GM23338 (cell line): ENCODE measurements around the gene KCNT2. TPM values are rescaled to one million over a fixed set of nuclear protein-coding genes. Genes with fewer than 3 reads are reported as not detected.

Experiments used
- ATAC-seq: fragments of 200-7000 bp; cut with Tn5 transposase; 3 replicates; pipeline ENCODE4 v1.9.1; 2020
- DNase-seq: peaks from one replicate; pipeline ENCODE4 v3.0.0-alpha.2; 2015; ENCODE audit warnings: low spot score
- H2AFZ ChIP-seq: fragments of 200-600 bp; sonication (generic); 2 replicates; pipeline ENCODE4 v1.8.0; 2016; ENCODE audit warnings: antibody characterized with exemption, mild to moderate bottlenecking, moderate library complexity
- H3F3A ChIP-seq: fragments of 200-600 bp; sonication (generic); replicated peaks from 2 replicates; pipeline ENCODE4 v1.8.0; 2017; ENCODE audit warnings: antibody characterized with exemption, mixed run types, low read depth
- H3K27ac ChIP-seq: fragments of 200-600 bp; sonication (generic); 2 replicates; pipeline ENCODE4 v1.6.1; 2016; ENCODE audit warnings: low read depth
- H3K27me3 ChIP-seq: fragments of 200-600 bp; sonication (generic); 2 replicates; pipeline ENCODE4 v1.8.0; 2016; ENCODE audit warnings: mild to moderate bottlenecking, mixed run types, moderate library complexity; ENCODE audit not compliant: insufficient read depth
- H3K36me3 ChIP-seq: fragments of 200-600 bp; sonication (generic); 2 replicates; pipeline ENCODE4 v1.8.0; 2016; ENCODE audit warnings: mild to moderate bottlenecking; ENCODE audit not compliant: insufficient read depth
- H3K4me1 ChIP-seq: fragments of 200-600 bp; sonication (generic); 2 replicates; pipeline ENCODE4 v1.8.0; 2016; ENCODE audit warnings: mild to moderate bottlenecking, moderate library complexity; ENCODE audit not compliant: insufficient read depth
- H3K4me2 ChIP-seq: fragments of 200-600 bp; sonication (generic); 2 replicates; pipeline ENCODE4 v1.7.1; 2017; ENCODE audit warnings: mixed run types
- H3K4me3 ChIP-seq: fragments of 200-600 bp; sonication (generic); 2 replicates; pipeline ENCODE4 v1.6.1; 2016; ENCODE audit warnings: mixed run types
- H3K79me2 ChIP-seq: fragments of 200-600 bp; sonication (generic); replicated peaks from 2 replicates; pipeline ENCODE4 v1.8.0; 2017; ENCODE audit warnings: mild to moderate bottlenecking; ENCODE audit not compliant: insufficient read depth
- H3K9me2 ChIP-seq: fragments of 200-600 bp; sonication (generic); 2 replicates; pipeline ENCODE4 v1.8.0; 2017; ENCODE audit not compliant: insufficient read depth
- H4K20me1 ChIP-seq: fragments of 200-600 bp; sonication (generic); replicated peaks from 2 replicates; pipeline ENCODE4 v1.8.0; 2017; ENCODE audit warnings: mild to moderate bottlenecking; ENCODE audit not compliant: insufficient read depth
- H3K27ac Mint-ChIP-seq: 2 replicates; pipeline ENCODE4 v1.8.0; 2020; ENCODE audit warnings: inconsistent platforms, mild to moderate bottlenecking, moderate library complexity, mixed read lengths
- H3K27me3 Mint-ChIP-seq: 3 replicates; pipeline ENCODE4 v1.8.0; 2022; ENCODE audit warnings: low read depth, mild to moderate bottlenecking, moderate library complexity, mixed read lengths, inconsistent platforms; ENCODE audit not compliant: insufficient read depth, poor library complexity
- H3K36me3 Mint-ChIP-seq: 3 replicates; pipeline ENCODE4 v1.8.0; 2021; ENCODE audit warnings: low read depth, mild to moderate bottlenecking, inconsistent platforms, moderate library complexity, mixed read lengths
- H3K4me1 Mint-ChIP-seq: 3 replicates; pipeline ENCODE4 v1.8.0; 2020; ENCODE audit warnings: mild to moderate bottlenecking, inconsistent platforms, mixed read lengths
- H3K4me3 Mint-ChIP-seq: 3 replicates; pipeline ENCODE4 v1.8.0; 2021; ENCODE audit warnings: moderate library complexity, mild to moderate bottlenecking, inconsistent platforms, mixed read lengths
- H3K9me3 Mint-ChIP-seq: 3 replicates; pipeline ENCODE4 v1.8.0; 2020; ENCODE audit warnings: moderate library complexity, mild to moderate bottlenecking, inconsistent platforms, mixed read lengths
- CREB1 ChIP-seq: fragments of 250-450 bp; sonication (Bioruptor Pico); IDR thresholded peaks from 2 replicates; pipeline ENCODE4 v1.5.0; 2020; ENCODE audit warnings: low read depth, mild to moderate bottlenecking, moderate library complexity
- CTCF ChIP-seq, 2 experiments: fragments of 200-600 bp in 1 of 2; sonication (generic) in 1 of 2; conservative IDR thresholded peaks; 2 replicates each; pipeline versions ENCODE4 v1.5.1 to v1.6.1; 2016 to 2017; ENCODE audit warnings: antibody characterized with exemption in 2 of 2, low read depth in 2 of 2, mild to moderate bottlenecking in 2 of 2, moderate library complexity in 1 of 2
- JUNB ChIP-seq: IDR thresholded peaks from one replicate; pipeline ENCODE4 v1.6.1; 2016; ENCODE audit warnings: antibody characterized with exemption; ENCODE audit not compliant: unreplicated experiment
- POLR2AphosphoS5 ChIP-seq: IDR thresholded peaks from 2 replicates; pipeline ENCODE4 v1.6.1; 2016; ENCODE audit warnings: antibody characterized with exemption, low read depth
- REST ChIP-seq: IDR thresholded peaks from one replicate; pipeline ENCODE4 v1.6.1; 2018; ENCODE audit warnings: antibody characterized with exemption; ENCODE audit not compliant: unreplicated experiment
- STAT1 ChIP-seq: IDR thresholded peaks from one replicate; pipeline ENCODE4 v1.6.1; 2016; ENCODE audit warnings: antibody characterized with exemption; ENCODE audit not compliant: unreplicated experiment
- ZNF114 ChIP-seq: fragments of 250-450 bp; sonication (Bioruptor Pico); IDR thresholded peaks from 2 replicates; pipeline ENCODE4 v1.5.0; 2020; ENCODE audit warnings: mild to moderate bottlenecking, moderate library complexity
- ZNF331 ChIP-seq: fragments of 250-450 bp; sonication (Bioruptor Pico); IDR thresholded peaks from 2 replicates; pipeline ENCODE4 v1.5.0; 2020; ENCODE audit warnings: low read depth, mild to moderate bottlenecking, moderate library complexity
- ZNF462 ChIP-seq: fragments of 250-450 bp; sonication (Bioruptor Pico); IDR thresholded peaks from 2 replicates; pipeline ENCODE4 v1.5.0; 2020; ENCODE audit warnings: mild to moderate bottlenecking, moderate library complexity
- polyA plus RNA-seq: library from polyadenylated mRNA; unstranded; fragments of >200 nt; fragmentation: Nextera tagmentation; extraction: Ambion mirVana; gene quantifications from 2 replicates; pipeline ENCODE4 v1.2.1, GENCODE V29; 2016
- total RNA-seq: library from RNA; depleted of rRNA; stranded (reverse); fragments of >200 nt; shearing (Covaris generic); gene quantifications from 2 replicates; pipeline ENCODE4 v1.2.3, GENCODE V29; 2014

KCNT2 gene
- total and polyA plus RNA-seq, 2 experiments from 2014 or later: 5.4 to 13.4 TPM

DNA sequence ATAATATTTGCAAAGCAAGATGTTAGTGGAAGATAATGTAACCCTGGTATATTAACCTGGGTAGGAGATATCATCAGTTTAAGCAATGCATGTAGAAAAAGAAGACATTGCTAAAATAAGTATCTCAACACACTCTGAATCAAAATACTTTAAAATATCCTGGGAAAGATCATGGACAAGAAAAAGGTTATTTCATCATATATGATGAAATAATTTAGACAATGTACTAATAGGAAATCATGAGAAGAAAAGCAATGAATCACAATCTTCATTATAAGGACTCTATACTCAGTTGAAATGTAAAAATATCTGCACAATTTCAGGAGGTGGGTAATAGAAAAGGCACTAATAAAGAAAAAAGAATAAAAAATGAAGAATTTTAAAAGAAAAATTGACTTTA is 158.8 kb downstream of the KCNT2 start:
- no peaks in the 10 kb centered on the region for H3K9me2 ChIP-seq
- H3K4me3 ChIP-seq: no peak overlapping the region
- Mint-ChIP-seq H3K36me3 (no peaks in the 10 kb centered on the region), H3K27me3 (peaks cover 2% of the 10 kb centered on the region), H3K27ac (no peak overlapping the region), H3K9me3 (no peaks in the 10 kb centered on the region), H3K4me1 (peaks cover 44% of the 10 kb centered on the region), H3K4me3 (no peak overlapping the region)
- H4K20me1 ChIP-seq: no peaks in the 10 kb centered on the region
- ATAC-seq: no peak
- H3K27ac ChIP-seq: no peak overlapping the region
- no peak overlapping the region for H2AFZ ChIP-seq
- no peaks in the 10 kb centered on the region for H3K36me3 ChIP-seq
- peaks cover 40% of the 10 kb centered on the region for H3K4me1 ChIP-seq
- H3K79me2 ChIP-seq: no peaks in the 10 kb centered on the region
- no peaks in the 10 kb centered on the region for H3K27me3 ChIP-seq
- no peak for DNase-seq
- no peak overlapping the region for H3K4me2 ChIP-seq
- no peaks in the 10 kb centered on the region for H3F3A ChIP-seq
- TF ChIP-seq REST (no peak), ZNF331 (CRISPR knock-in tag) (no peak), JUNB (no peak), STAT1 (no peak), ZNF462 (CRISPR knock-in tag) (no peak), ZNF114 (CRISPR knock-in tag) (no peak), CTCF (conservative IDR thresholded peaks at IDR 0.05; ENCODE audit: low read depth in 2 of 2) (no peak), CREB1 (CRISPR knock-in tag) (no peak), POLR2AphosphoS5 (no peak)
